Amygdala (tissue), 56 donors: ENCODE results near the gene ELAPOR1.

Source experiments
- DNase-seq, 56 donors: peaks; one replicate each; lab custom pipeline; 2025; lab: John Stamatoyannopoulos, UW

Gene ELAPOR1

DNA sequence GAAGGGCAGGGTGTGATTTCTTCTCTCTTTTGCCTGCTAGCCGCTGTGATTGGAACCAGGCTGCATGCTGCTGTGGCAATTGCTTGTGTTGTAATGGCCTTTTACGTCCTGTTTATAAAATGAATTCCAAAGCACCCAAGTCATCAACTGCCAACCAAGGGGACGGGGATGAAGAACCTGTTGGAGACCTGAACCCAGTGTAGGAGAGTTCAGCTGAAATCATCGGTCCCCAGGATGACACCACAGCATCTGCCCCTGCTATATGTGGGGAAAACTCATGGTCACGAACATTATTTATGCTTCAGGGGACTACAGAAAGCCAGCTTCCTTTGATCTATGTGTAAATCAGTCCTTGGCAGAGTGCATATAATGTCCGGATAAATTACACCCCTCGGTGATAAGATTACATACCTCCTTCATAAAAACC is 19.5 kb upstream of the ELAPOR1 start:
- DNase-seq: no peak

DNA sequence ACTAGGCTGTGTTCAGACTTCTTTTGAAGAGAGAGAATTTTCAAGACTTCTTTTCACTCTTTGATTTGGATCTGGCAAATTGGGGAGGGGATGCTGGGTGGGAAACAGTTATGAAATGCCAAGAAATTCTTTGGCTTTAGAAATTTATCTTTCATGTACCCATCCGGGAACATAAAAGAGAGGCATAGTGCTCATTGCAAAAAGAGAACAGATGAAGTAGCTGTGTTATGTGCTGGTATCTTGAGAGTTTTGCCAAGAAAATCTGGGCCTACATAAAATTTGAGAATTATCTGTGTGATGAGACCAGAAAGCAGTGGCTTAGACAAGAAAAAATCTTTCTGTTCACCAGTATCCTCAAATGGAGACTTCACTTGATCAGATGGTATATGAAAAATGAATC is 19.0 kb upstream of the ELAPOR1 start:
- DNase-seq: no peak

DNA sequence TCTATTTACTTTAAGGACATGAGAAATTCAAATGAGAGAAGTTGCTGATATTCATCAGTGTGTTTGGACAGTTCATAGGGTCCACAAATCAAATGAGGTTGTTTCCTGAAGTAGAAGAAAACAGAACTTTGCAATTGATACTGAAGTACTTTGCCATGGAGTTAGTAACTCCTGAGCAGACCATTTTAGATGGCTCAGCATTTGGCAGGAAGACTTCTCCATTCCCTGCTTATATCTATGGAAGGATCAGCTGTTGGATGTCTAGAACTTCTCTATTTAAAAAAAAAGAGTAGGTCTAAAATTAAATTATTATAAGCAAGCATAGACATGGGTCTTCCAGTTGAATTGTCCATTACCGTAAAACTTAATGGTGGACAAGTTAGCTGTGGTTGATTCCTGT is 18.3 kb upstream of the ELAPOR1 start:
- DNase-seq: no peak

GRCh38 chr1:109096120-109096519 is 17.8 kb upstream of the ELAPOR1 start:
- no peak for DNase-seq

GRCh38 chr1:109099938-109100773 is 13.8 kb upstream of the ELAPOR1 start:
- peak; percentile 57 to 96 (median 91) for DNase-seq

GRCh38 chr1:109104364-109105151 is 9.4 kb upstream of the ELAPOR1 start:
- no peak for DNase-seq

DNA sequence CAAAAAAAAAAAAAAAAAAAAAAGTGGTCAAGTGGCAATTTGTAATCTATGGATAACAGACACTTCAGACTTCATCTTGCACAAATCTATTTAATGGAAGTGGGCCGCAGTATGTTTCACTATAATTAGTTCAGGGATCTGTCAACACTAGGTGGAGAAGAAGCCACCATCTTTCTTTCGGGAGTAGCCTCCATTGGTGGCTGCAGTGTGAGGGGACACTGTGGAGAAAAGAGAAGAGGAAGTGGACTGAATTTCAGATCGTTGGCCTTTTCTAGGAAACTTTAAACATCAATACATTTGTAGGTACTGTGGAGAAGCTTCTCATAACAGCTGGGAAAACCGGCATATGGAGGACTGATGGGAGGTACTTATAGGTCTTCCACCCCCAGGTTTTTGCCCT is 8.0 kb upstream of the ELAPOR1 start:
- DNase-seq: no peak

- DNase-seq: no peak
These were observed 6.1 kb upstream of the ELAPOR1 start for GRCh38 chr1:109107785-109108184.

DNA sequence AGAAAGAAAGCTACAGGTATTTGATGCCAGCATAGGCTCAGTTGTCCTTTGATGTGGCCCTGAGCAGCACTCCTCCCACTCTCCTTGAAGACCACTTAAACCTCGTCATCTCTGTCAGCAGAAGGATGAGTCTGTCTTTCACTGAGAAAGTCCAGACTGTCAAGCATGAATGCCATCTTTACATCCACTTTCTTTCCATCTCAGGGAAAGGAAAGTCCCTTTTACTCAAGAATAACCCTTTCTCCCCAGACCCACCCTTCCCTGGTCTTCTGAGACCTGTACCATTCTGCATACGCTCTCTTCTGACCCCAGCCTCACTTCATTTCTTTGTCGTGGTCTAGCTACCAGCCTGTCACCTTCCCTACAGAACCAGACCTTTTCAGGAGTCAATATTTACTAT is 4.0 kb upstream of the ELAPOR1 start:
- DNase-seq: no peak

DNA sequence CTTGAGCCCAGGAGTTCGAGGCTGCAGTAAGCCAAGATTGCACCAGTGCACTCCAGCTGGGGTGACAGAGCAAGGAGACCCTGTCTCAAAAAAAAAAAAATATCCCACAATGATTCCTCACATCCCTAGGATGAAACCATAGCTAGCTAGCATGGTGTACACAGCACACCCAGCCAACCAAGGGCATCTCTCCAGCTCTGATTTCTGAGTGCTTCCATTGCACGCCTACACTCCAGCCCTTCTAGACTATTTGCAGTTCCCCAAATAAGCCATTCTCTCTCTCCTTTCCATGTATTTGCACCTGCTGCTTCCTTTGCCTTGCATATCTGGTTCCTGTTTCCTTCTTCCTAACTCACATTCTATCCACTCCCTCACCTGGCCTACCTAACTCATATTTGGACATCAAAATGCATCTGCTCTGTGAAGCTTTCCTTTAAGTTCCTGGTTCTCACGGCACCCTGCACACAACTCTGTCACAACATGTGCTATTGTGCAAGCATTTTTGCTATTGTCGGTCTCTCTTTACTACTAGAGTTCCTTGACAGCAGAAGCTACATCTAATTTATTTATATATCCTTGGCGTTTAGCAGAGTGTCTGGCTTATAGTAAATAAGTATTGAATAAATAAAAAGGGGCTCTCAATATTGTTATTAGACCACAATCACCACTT is 2.4 kb upstream of the ELAPOR1 start:
- peak in 2 of 56 donors; percentile 5 to 17 for DNase-seq

- peak in 3 of 56 donors; percentile 22 to 58 (median 50) for DNase-seq
These were observed 1.8 kb upstream of the ELAPOR1 start for GRCh38 chr1:109112056-109112651.

GRCh38 chr1:109112652-109113285 is 1.1 kb upstream of the ELAPOR1 start:
- peak in 55 of 56 donors; percentile 62 to 97 (median 83) for DNase-seq

- peak in 3 of 56 donors; percentile 34 to 54 (median 54) for DNase-seq
These were observed 393 bp downstream of the ELAPOR1 start for GRCh38 chr1:109114342-109114674.

GRCh38 chr1:109115685-109116084 is 1.8 kb downstream of the ELAPOR1 start:
- DNase-seq: no peak

DNA sequence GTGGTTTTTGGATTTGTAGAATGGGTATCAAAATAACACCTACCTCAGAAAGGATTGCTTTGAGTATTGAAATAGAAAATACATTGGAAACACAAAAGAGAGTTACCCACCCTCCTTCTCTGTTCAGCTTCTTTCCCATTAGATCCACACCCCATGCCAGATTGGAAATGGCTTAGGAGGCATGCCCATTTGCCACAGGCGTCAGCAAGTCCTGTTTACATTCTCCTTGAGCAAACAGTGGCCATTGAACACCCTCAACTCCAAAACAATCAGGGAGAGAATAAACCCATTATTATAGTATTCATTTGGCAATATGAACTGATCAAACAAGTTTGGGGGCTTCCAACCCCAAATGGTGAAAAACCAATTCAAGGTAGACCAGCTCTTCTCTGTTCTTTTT is 2.4 kb downstream of the ELAPOR1 start:
- no peak for DNase-seq

DNA sequence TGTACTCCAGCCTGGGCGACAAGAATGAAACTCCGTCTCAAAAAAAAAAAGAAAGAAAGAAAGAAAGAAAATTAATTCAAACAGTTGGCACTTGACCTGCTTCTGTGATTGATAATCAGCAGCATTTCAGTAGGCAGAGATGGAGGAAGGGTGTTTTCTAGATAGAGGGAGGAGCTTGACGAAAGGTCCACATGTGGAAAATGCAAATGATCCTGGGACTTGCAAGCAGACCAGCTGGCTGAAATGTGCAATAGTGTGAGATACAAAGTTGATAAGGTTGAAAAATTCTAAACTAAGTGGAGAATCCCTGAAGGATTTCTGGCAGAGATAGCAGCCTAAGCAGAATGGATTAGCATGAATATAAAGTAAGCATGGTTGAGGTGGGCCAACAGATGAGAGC is 4.2 kb downstream of the ELAPOR1 start:
- no peak for DNase-seq

DNA sequence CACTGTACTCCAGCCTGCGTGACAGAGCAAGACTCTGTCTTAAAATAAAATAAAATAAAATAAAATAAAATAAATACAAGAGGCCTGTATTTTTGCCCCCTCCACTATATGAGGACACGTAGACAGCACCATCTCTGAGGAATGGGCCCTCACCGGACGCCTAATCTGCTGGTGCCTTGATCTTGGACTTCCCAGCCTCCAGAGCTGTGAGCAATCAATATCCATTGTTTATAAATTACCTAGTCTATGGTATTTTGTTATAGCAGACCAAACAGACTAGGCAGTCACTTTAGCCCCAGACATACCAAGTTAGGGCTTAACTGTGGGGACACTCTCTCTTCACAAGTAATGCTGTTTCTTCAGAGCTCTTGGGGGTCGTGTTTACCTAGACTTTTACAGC is 6.4 kb downstream of the ELAPOR1 start:
- DNase-seq: no peak

GRCh38 chr1:109131059-109131458 is 17.1 kb downstream of the ELAPOR1 start:
- DNase-seq: no peak

DNA sequence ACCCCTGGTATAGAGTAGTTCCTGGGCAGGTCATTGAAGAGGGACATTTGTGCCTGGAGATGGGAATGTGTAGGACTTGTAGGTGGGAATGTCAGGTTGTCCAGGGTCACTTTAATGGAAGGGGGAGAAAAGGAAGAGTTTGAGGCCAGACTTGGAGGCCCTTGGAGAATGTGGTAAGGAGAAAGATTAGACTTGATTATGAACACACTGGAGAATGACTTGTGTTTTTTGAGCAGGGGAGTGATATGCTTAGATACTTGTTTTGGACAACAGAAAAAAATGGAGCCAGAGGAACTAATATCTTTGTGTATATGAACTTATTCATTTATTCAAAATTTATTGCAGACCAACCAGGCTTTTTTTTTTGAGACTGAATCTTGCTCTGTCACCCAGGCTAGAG is 17.9 kb downstream of the ELAPOR1 start:
- DNase-seq: no peak

DNA sequence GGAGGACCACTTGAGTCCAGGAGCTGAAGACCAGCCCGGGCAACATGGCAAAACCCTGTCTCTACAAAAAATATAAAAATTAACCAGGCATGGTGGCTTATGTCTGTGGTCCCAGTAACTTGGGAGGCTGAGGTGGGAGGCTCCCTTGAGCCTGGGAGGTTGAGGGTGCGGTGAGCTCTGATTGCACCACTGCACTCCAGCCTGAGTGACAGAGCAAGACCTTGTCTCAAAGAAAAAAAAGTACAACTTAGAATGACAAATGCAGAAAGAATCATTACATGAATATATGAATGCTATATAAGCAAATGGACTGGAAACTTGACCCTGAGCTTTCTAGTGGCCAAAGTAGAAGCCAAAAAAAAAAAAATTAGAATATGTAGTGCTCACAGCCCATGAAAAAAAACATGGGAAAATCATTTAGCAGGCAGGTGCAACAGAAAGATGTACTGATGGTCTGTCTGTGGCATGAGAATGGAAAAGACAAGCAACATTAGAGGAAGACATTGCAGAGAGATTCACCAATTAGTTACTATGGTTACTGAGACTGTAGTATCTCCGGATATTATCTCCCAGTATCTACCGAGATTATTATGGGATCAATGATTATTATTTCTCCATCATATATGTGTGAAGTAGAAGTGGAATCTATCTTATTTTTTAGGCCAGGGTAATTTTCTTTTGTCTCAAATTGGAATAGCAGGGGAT is 19.2 kb downstream of the ELAPOR1 start:
- DNase-seq: no peak
